Measurements from ENCODE around the gene HPSE. TPM values are rescaled to one million over a fixed set of nuclear protein-coding genes. Genes with fewer than 3 reads are reported as not detected.

HPSE gene
- total and polyA plus RNA-seq, 2 of the 13 experiments (the other 11 are each of a cell fraction or from before 2014, with no cell fraction given) = not detected

- TF ChIP-seq, protein P1, sequence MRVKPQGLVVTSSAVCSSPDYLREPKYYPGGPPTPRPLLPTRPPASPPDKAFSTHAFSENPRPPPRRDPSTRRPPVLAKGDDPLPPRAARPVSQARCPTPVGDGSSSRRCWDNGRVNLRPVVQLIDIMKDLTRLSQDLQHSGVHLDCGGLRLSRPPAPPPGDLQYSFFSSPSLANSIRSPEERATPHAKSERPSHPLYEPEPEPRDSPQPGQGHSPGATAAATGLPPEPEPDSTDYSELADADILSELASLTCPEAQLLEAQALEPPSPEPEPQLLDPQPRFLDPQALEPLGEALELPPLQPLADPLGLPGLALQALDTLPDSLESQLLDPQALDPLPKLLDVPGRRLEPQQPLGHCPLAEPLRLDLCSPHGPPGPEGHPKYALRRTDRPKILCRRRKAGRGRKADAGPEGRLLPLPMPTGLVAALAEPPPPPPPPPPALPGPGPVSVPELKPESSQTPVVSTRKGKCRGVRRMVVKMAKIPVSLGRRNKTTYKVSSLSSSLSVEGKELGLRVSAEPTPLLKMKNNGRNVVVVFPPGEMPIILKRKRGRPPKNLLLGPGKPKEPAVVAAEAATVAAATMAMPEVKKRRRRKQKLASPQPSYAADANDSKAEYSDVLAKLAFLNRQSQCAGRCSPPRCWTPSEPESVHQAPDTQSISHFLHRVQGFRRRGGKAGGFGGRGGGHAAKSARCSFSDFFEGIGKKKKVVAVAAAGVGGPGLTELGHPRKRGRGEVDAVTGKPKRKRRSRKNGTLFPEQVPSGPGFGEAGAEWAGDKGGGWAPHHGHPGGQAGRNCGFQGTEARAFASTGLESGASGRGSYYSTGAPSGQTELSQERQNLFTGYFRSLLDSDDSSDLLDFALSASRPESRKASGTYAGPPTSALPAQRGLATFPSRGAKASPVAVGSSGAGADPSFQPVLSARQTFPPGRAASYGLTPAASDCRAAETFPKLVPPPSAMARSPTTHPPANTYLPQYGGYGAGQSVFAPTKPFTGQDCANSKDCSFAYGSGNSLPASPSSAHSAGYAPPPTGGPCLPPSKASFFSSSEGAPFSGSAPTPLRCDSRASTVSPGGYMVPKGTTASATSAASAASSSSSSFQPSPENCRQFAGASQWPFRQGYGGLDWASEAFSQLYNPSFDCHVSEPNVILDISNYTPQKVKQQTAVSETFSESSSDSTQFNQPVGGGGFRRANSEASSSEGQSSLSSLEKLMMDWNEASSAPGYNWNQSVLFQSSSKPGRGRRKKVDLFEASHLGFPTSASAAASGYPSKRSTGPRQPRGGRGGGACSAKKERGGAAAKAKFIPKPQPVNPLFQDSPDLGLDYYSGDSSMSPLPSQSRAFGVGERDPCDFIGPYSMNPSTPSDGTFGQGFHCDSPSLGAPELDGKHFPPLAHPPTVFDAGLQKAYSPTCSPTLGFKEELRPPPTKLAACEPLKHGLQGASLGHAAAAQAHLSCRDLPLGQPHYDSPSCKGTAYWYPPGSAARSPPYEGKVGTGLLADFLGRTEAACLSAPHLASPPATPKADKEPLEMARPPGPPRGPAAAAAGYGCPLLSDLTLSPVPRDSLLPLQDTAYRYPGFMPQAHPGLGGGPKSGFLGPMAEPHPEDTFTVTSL (CRISPR knock-in tag; IDR thresholded peaks at IDR 0.05; ENCODE audit: borderline replicate concordance) = peak; percentile 84; the same call in 1 of the 2 replicates
- TF ChIP-seq SAP130 (CRISPR knock-in tag; IDR thresholded peaks at IDR 0.05; ENCODE audit: low read depth) (peak; percentile 77), ZMAT3 (CRISPR knock-in tag; conservative IDR thresholded peaks at IDR 0.05) (no peak), HDAC1 (CRISPR knock-in tag; IDR thresholded peaks at IDR 0.05) (peak; percentile 61), THAP11 (CRISPR knock-in tag; IDR thresholded peaks at IDR 0.05) (0 out of 2 replicates have a peak, but pooled peaks have one; percentile 22), ZNF44 (CRISPR knock-in tag; IDR thresholded peaks at IDR 0.05) (no peak), ZMYM4 (CRISPR knock-in tag; IDR thresholded peaks at IDR 0.05) (peak; percentile 48), ZNF34 (CRISPR knock-in tag; IDR thresholded peaks at IDR 0.05; ENCODE audit: borderline replicate concordance) (no peak), ZNF644 (CRISPR knock-in tag; IDR thresholded peaks at IDR 0.05; ENCODE audit: low read depth) (peak; percentile 21; the same call in 1 of the 2 replicates), ZNF264 (CRISPR knock-in tag; IDR thresholded peaks at IDR 0.05) (0 out of 2 replicates have a peak, but pooled peaks have one; percentile 31), AGO1 (IDR thresholded peaks at IDR 0.05; ENCODE audit: low read depth, low read length, poor library complexity, severe bottlenecking) (no peak), ZMYM2 (CRISPR knock-in tag; IDR thresholded peaks at IDR 0.05) (peak; percentile 91; the same call in 1 of the 2 replicates), ZSCAN9 (CRISPR knock-in tag; IDR thresholded peaks at IDR 0.05; ENCODE audit: borderline replicate concordance) (peak; percentile 76; the same call in 1 of the 2 replicates), ZBTB38 (CRISPR knock-in tag; IDR thresholded peaks at IDR 0.05) (no peak), PHF21A (CRISPR knock-in tag; IDR thresholded peaks at IDR 0.05) (peak; percentile 24; the same call in 1 of the 2 replicates), TSC22D2 (CRISPR knock-in tag; IDR thresholded peaks at IDR 0.05; ENCODE audit: borderline replicate concordance) (peak; percentile 19; the same call in 1 of the 2 replicates), SKIL (CRISPR knock-in tag; IDR thresholded peaks at IDR 0.05; ENCODE audit: borderline replicate concordance) (peak; percentile 53; the same call in 1 of the 2 replicates), DPF2 (CRISPR knock-in tag; IDR thresholded peaks at IDR 0.05; ENCODE audit: borderline replicate concordance, low read depth) (peak; percentile 37; the same call in 1 of the 2 replicates), ZNF543 (CRISPR knock-in tag; IDR thresholded peaks at IDR 0.05) (no peak), CBX2 (IDR thresholded peaks at IDR 0.05; ENCODE audit: low read depth, low read length) (no peak), CBX2 (CRISPR knock-in tag; IDR thresholded peaks at IDR 0.05; ENCODE audit: low read depth) (no peak)
- TF ChIP-seq, protein P2, sequence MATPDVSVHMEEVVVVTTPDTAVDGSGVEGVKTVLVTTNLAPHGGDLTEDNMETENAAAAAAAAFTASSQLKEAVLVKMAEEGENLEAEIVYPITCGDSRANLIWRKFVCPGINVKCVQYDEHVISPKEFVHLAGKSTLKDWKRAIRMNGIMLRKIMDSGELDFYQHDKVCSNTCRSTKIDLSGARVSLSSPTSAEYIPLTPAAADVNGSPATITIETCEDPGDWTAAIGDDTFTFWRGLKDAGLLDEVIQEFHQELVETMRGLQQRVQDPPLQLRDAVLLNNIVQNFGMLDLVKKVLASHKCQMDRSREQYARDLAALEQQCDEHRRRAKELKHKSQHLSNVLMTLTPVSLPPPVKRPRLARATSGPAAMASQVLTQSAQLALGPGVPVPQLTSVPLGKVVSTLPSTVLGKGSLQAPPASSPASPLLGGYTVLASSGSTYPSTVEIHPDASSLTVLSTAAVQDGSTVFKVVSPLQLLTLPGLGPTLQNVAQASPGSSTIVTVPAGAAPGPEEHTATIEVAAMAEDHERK (CRISPR knock-in tag; IDR thresholded peaks at IDR 0.05; ENCODE audit: low read depth) = no peak
These were observed 26.9 kb upstream of the HPSE start (continued) for GRCh38 chr4:83361416-83362103.

Data from HepG2 (cell line).